Measurements from ENCODE around the gene RNF222. TPM values are rescaled to one million over a fixed set of nuclear protein-coding genes. Genes with fewer than 3 reads are reported as not detected.

Gene RNF222
- total and polyA plus RNA-seq, 2 of the 8 experiments (the other 6 are each of a cell fraction or from before 2014, with no cell fraction given) = not detected

DNA sequence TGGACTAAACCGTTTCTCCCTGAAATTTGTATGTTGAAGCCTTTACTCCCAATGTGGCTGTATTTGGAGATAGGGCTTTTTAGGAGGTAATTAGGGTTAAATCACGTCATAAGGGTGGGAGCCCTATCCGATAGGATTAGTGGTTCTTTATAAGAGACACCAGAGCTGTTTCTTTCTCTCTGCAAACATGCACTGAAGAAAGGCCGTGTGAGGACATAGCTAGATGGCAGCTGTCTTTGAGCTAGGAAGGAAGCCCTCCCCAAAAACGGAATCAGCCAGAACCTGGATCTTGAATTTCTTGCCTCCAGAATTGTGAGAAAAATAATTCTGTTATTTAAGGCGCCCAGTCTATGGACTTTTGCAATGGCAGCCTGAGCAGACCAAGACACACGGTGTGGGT lies 43.9 kb downstream of the RNF222 start:
- Histone ChIP-seq H3K79me2 (ENCODE audit: control insufficient read depth in 1 of 2, insufficient read depth in 2 of 2, low read length in 2 of 2) (no peaks in the 10 kb centered on the region), H2BK5ac (ENCODE audit: low read depth, low read length) (no peak overlapping the region), H4K91ac (replicated peaks; ENCODE audit: insufficient read length, low read length) (no peak overlapping the region), H3K14ac (ENCODE audit: insufficient read length) (no peak overlapping the region), H3K36me3 (ENCODE audit: control insufficient read depth in 2 of 4, insufficient read depth in 4 of 4, low read length in 3 of 4) (no peaks in the 10 kb centered on the region), H3K4me2 (ENCODE audit: insufficient read depth in 1 of 2, low read depth in 2 of 2, low read length in 2 of 2) (no peak overlapping the region), H3K4me1 (replicated peaks in 1 of 4; ENCODE audit: control insufficient read depth in 3 of 4, insufficient read depth in 4 of 4, low read length in 3 of 4) (peaks cover 0 to 3% (median 0%) of the 10 kb centered on the region in 4 experiments; a peak in 1 of 7 replicates), H2AFZ (ENCODE audit: low read length) (no peak overlapping the region), H3K27me3 (replicated peaks in 1 of 4; ENCODE audit: control insufficient read depth in 3 of 4, extremely low read depth in 1 of 4, insufficient read depth in 3 of 4, low read length in 3 of 4) (no peaks in the 10 kb centered on the region), H3K4ac (replicated peaks; ENCODE audit: insufficient read length, low read depth, low read length) (no peak overlapping the region), H4K20me1 (replicated peaks in 1 of 2; ENCODE audit: control insufficient read depth in 1 of 2, insufficient read depth in 2 of 2, low read length in 2 of 2) (no peaks in the 10 kb centered on the region), H3K9me3 (ENCODE audit: insufficient read depth in 2 of 2, low read depth in 1 of 2, low read length in 1 of 2) (no peaks in the 10 kb centered on the region), H2BK12ac (ENCODE audit: low read depth, low read length) (no peak overlapping the region), H3K56ac (replicated peaks; ENCODE audit: insufficient read length, low read depth, low read length) (no peak overlapping the region), H2BK15ac (ENCODE audit: low read length) (no peak overlapping the region), H4K8ac (ENCODE audit: extremely low read depth, insufficient read depth, low read length) (no peak overlapping the region), H4K5ac (ENCODE audit: insufficient read length, low read depth, low read length) (no peak overlapping the region), H3K18ac (ENCODE audit: extremely low read depth, low read length) (no peak overlapping the region), H2BK120ac (replicated peaks; ENCODE audit: low read depth, low read length) (no peak overlapping the region), H2BK20ac (ENCODE audit: low read length) (no peak overlapping the region), H3K79me1 (ENCODE audit: low read depth, low read length) (no peaks in the 10 kb centered on the region), H3K9ac (replicated peaks in 1 of 4; ENCODE audit: extremely low read depth in 1 of 4, low read depth in 3 of 4, low read length in 3 of 4) (no peak overlapping the region), H3K4me3 (ENCODE audit: extremely low read depth in 1 of 4, insufficient read depth in 2 of 4, low read depth in 3 of 4, low read length in 4 of 4) (no peak overlapping the region), H3K23me2 (ENCODE audit: low read depth, low read length) (no peaks in the 10 kb centered on the region; the same call in 1 of the 2 replicates), H3K23ac (ENCODE audit: insufficient read length) (no peak overlapping the region), H3K27ac (ENCODE audit: low read depth, low read length) (no peak overlapping the region), H2AK5ac (ENCODE audit: low read depth, low read length) (no peak overlapping the region)
- 92% methylated on average over 7 of the region's 7 CpGs; no CpG with 5 or more reads in 1 of the 2 experiments for WGBS, 2 experiments (ENCODE audit: extremely low coverage in 1 of 2, insufficient coverage in 1 of 2, insufficient read length in 1 of 2, insufficient replicate concordance in 2 of 2, low coverage in 1 of 2, low lambda C conversion rate in 2 of 2, missing lambda C conversion rate in 1 of 2)
- no peak for FAIRE-seq
- DNase-seq (ENCODE audit: low read depth in 1 of 2, low spot score in 2 of 2) = no peak
- CTCF ChIA-PET (ENCODE audit: partially characterized antibody) = interaction anchor here (1.1 kb wide), 1 partner anchor 16 kb away, joined by 3 read pairs; no protein-coding TSS in a partner anchor
- POLR2A ChIA-PET (ENCODE audit: partially characterized antibody) = interaction anchor here (1.2 to 4.8 kb wide), 4 partner anchors 8 to 22 kb away, joined by 3 to 23 read pairs (median 6); partner anchors contain the start of gene KRABD2
- no peak for TF ChIP-seq GABPA (IDR thresholded peaks at IDR 0.05; ENCODE audit: borderline replicate concordance, insufficient read depth, low read length)
- TF ChIP-seq ASH2L (IDR thresholded peaks at IDR 0.05; ENCODE audit: low read length) = no peak
- TF ChIP-seq BCL11A (IDR thresholded peaks at IDR 0.05; ENCODE audit: low read depth in 2 of 2, low read length in 2 of 2) = no peak
- no peak for TF ChIP-seq KDM5A (IDR thresholded peaks at IDR 0.05; ENCODE audit: low read length)
- TF ChIP-seq MAFK (IDR thresholded peaks at IDR 0.05; ENCODE audit: low read depth, low read length) = no peak
- TF ChIP-seq JUND (IDR thresholded peaks at IDR 0.05; ENCODE audit: low read length) = no peak
- TF ChIP-seq EGR1 (IDR thresholded peaks at IDR 0.05; ENCODE audit: borderline replicate concordance, low read depth, low read length) = no peak

All from H1 (cell line).